GM18861 (cell line): ENCODE results near the gene PPP1R12A.
"Not testable (repeated sequence)": the region's sequence is repeated elsewhere in the genome, so short reads cannot be mapped to it uniquely, and the experiment has no call there.

ENCODE experiments used
- ATAC-seq: cut with Tn5 transposase; IDR thresholded peaks from one replicate; pipeline ENCODE4 v1.9.1; 2021; ENCODE audit not compliant: unreplicated experiment

The PPP1R12A gene

GRCh38 chr12:79935021-79935623 is at the start of gene PPP1R12A:
Gene PPP1R12A (minus strand): TSS chr12:79935097. CDS start chr12:79934931, 166 bp downstream.
- ATAC-seq, result peak; percentile 82

DNA sequence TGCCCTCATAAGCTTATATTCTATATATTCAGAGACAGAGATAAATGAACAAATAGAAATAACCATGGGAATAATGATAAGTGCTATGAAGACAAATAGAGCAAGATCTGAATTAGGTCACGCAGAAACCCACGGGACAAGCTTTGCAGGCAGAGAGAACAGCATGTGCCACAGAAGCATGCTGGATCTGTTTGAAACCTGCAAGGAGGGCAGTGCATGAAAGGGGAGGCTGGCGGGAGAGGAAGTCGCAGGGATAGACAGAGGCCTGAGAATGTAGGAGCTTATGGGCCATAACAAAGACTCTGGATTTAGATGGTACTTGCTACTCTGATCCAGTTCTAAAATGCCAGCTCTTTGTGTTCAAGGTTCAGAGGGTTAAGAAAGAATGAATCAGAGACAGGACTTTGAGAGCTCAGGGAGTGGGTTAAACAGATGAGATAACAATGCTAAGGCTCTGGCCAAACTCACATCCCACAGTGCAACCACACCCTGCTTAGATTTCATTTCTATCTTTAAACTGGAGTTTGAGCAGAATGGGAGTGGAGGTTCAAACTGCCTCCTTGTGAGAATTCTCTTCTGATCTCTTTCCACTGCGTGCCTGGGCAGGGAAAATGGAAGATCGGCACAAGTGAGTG is 49.2 kb upstream of the PPP1R12A start:
- ATAC-seq, result no peak

DNA sequence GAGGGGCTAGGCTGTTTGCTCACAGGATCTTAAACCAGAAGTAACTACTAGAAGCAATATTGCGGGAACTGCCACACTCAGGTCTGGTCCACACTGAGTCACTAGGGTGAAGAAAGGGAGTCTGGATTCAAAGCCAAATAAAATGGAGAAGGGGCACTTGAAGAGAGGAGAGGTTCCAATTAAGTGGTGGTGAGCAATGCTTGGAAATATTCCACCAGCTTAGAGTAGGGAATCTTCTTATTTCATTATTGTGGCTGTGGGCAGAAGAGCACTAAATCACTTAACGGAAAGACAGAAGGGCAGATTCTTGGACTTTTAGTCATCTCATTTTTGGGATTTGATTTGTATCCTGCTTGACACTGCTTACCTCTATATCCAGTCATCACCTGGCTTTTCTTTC is 48.6 kb upstream of the PPP1R12A start:
- no peak for ATAC-seq

DNA sequence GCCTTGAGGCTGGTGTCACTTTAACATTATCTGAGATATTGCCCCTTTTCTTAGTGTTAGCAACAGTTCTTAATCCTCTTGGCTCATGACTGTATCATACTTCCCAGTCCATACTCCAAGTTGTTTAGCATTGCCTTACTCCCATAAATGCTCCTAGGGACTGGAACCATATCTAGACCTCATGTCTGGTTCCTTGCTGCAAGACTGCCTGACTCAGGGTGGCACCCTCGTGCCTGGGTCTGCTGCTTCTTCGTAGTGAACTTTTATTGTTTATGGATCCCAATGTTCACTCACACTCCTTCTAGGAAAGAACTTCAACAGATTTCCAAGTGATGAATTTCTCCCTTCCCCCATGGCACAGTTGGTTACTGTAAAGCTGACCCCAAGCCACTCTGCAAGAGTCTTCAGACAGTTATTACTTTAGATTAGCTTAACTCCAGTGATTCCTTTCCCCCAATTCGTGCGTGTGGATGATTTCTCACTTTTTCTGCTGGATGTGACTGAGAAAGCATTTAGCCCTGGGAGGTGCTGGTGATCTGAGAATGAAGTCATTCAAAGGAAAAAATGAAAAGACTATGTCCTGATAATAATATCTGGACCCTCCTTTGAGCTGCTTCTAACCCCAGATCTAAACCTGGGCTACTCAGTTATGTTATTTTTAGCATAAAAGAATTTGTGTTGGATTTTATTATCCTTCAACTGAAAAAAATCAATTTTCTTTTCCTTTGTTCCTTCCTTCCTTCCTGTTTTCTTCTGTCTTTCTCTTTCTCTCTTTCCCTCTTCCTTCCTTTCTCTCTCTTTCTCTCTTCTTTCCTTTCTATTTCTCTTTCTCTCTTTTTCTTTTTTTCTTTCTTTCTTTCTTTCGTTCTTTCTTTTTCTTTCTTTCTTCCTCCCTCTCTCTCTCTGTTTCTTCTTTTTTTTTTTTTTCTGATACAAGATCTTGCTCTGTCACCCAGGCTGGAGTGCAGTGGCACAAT is 47.5 kb upstream of the PPP1R12A start:
- ATAC-seq, result no peak

- no peak for ATAC-seq
Observed at GRCh38 chr12:79978692-79979091, 43.8 kb upstream of the PPP1R12A start.

DNA sequence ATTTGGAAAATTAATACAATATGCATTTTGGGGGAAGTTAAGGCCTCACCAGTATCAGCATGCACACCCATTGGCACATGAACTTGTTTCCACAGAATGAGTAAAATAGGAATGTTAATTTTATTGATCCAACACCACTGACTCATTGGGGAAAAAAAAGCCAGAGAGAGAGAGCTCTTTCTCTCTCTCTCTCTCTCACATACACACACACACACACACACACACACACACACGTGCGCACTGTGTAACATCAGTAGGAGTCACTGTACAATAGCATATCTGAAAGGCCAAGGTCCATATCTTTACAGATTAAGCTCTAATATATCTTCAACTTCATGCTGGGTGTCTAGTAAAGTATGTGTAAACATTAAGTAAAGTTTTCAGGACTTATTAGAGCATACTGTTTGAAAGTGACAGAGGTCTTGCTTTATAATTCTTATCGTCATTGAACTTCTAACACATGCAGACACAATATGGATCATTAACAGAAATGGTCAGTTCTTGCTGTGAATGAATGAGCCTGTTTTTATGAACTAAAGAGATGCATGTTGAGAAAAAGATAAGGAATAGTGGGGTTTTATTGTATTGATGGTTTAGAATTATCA is 43.1 kb upstream of the PPP1R12A start:
- ATAC-seq, result not testable (repeated sequence)

GRCh38 chr12:79975143-79975542 is 40.2 kb upstream of the PPP1R12A start:
- no peak for ATAC-seq

DNA sequence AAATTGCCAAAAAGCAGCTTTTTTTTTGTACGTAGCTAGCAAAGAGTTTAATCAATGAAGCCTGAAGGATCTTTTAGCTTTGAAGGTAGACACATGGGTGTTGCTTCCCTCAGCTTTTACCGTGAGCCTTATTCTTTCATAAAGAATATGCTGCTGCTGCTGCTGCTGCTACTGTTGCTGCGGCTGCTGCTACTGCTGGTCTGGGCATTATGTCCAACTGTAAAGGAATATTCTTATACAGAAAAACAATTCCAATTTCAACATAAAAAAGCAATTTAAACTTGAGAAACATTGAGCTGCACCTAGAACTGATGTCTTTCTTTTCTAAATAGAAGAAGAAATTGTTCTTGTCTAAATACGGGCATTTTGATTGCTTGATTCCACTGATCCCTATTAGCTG is 38.9 kb upstream of the PPP1R12A start:
- no peak for ATAC-seq

DNA sequence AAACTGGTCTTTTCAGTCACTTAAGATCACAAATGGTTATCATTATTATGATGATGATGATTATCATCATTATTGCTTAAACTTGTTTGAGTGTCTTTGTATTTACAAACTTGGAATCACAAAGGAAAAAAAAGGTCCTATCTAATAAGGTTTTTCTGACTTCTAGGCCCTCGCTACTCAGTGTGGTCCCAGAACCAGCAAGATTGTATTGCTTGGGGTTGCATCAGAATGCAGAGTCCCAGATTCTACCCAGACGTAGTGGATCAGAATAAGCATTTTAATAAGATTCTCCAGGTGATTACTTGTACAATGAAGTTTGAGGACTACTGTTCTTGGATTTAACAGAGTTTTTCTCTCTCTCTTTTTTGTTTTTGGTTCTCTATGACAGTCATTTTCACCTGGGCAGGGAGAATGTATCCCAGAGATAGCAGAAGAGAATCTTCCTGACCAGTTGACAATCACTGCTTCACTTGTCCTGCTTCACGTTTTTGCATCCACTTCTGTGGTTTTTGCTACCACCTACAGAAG is 29.3 kb upstream of the PPP1R12A start:
- ATAC-seq, result no peak

DNA sequence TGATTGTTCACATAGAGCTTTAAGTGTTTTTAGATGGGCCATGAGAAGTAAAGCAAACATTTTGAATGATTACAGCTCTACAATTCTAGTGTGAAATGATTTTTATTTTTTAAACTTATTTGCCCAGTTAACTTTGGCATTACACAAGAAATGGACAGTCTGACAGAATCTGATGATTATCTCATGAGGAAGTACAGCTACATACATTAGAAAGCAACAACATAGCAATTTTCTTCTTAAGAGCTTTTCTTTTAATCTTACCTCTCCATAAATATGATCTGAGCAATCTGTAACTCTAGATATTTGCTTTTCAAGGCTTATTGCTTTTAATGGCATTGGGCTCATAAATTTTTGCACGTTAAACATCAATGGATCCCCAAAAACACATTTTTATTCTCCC is 26.5 kb upstream of the PPP1R12A start:
- no peak for ATAC-seq

DNA sequence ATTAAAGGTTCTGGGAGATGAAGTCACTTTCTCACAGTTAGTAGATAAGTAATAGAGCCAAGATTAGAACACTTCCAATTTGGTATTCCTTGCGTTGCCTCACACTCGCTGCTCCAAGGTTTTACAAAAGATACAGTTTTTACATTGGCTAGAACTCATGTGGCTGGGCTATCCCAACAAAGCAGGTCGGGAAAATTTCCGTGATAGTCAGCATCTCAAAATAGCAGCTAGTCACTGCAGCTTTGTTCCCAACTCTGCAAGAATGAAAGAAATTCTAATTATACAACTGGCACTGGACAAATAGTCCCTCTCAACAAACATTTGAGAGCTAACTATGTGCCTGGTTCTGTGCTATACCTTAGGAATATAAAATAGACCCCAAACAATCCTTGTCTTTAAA is 24.6 kb upstream of the PPP1R12A start:
- ATAC-seq, result no peak

DNA sequence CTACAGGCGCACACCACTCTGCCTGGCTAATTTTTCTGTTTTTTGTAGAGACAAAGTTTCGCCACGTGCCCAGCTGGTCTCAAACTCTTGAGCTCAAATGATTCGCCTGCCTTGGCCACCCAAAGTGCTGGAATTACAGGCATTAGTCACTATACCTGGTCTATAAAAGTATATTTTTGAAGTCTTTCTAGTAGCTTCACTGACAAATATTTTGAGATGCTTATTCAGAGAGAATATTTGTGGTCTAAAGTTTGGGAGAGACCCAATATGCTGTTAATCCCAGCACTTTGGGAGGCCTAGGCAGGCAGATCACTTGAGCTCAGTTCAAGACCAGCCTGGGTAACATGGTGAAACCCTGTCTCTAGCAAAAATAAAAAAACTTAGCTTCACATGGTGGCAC is 22.0 kb upstream of the PPP1R12A start:
- no peak for ATAC-seq

- ATAC-seq, result no peak
Observed at GRCh38 chr12:79955561-79955960, 20.7 kb upstream of the PPP1R12A start.

- ATAC-seq, result no peak
Observed at GRCh38 chr12:79954037-79954610, 19.2 kb upstream of the PPP1R12A start.

- ATAC-seq, result no peak
Observed at GRCh38 chr12:79949098-79949497, 14.2 kb upstream of the PPP1R12A start.

- ATAC-seq, result no peak
Observed at GRCh38 chr12:79945433-79945832, 10.5 kb upstream of the PPP1R12A start.

GRCh38 chr12:79944565-79944964 is 9.7 kb upstream of the PPP1R12A start:
- no peak for ATAC-seq

GRCh38 chr12:79942846-79943245 is 7.9 kb upstream of the PPP1R12A start:
- not testable (repeated sequence) for ATAC-seq

DNA sequence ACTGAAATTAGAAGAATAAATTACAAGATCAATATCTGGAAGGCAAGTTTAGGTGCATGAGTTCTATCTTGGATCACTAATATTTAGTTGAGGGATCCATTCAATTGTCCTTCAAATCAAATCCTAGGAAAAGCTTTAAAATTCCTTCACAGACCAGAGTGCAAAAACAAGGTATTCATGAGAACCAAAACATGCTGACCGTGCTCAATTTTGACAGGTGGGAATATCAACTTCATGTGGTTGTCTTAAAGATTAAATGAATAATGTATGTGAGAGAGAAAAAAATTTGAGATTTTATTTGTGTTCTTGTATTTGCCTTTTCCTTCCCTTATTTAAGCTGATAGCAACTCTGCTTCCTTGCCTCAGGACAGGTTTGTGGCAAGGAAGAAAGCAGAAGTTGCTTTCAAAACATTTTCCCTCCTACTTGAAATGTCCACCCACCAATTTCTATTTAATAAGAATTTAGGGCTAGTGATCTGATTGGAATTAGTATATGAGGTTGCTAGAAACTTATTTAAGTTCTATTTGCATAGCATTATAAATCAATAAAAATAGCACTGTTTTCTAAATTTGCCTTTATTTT is 4.9 kb upstream of the PPP1R12A start:
- no peak for ATAC-seq

DNA sequence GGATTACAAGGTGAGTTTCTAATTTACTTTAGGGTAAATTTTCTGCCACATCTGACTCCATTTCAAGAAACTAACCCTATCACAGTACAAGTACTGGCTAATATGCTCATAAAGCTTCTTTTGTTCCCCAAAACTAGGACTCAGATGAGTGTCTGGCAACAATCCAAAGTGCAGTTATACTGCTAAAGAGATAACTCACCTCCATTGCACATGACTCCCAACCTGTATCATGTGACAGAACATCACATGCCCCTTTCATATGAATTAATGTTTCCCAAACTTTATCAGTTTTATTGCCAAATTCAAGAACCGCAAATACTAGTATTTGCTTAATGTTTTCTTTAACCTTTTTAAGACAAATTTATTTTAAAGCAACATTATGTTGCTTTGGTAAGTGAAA is 3.9 kb upstream of the PPP1R12A start:
- no peak for ATAC-seq
